Right lobe of liver (tissue), 6 donors: Measurements from ENCODE around the gene OR52N2. TPM values are rescaled to one million over a fixed set of nuclear protein-coding genes. Genes with fewer than 3 reads are reported as not detected.

Experiments used
- ATAC-seq, 4 donors: fragments of 200-7000 bp; cut with Tn5 transposase; one replicate each; pipeline ENCODE4 v1.9.1; 2020; ENCODE audit warnings: mild to moderate bottlenecking in 4 of 4, moderate library complexity in 4 of 4
- DNase-seq, 3 donors: peaks; one replicate each; pipeline ENCODE4 v3.0.0-alpha.2; 2020
- H3K27ac ChIP-seq, 3 donors: fragments of 200-600 bp; one replicate each; pipeline ENCODE4 v1.8.0; 2022
- H3K27me3 ChIP-seq, 2 donors: fragments of 200-600 bp; one replicate each; pipeline ENCODE4 v1.8.0; 2022
- H3K36me3 ChIP-seq, 4 donors: fragments of 200-600 bp; sonication (generic) in 1 of 4; one replicate each; pipeline versions ENCODE4 v1.5.1 to v1.8.0; 2017 to 2022; ENCODE audit warnings: control low read depth in 1 of 4
- H3K4me1 ChIP-seq, 4 donors: fragments of 200-600 bp; sonication (generic) in 1 of 4; one replicate each; pipeline versions ENCODE4 v1.5.1 to v1.8.0; 2017 to 2022; ENCODE audit warnings: control low read depth in 1 of 4
- H3K4me3 ChIP-seq, 3 donors: fragments of 200-600 bp; one replicate each; pipeline ENCODE4 v1.8.0; 2022
- H3K9me3 ChIP-seq, 4 donors: fragments of 200-600 bp; sonication (generic) in 1 of 4; one replicate each; pipeline versions ENCODE4 v1.5.1 to v1.8.0; 2017 to 2022; ENCODE audit warnings: control low read depth in 1 of 4
- POLR2A ChIP-seq: fragments of 450-650 bp; IDR thresholded peaks from one replicate; pipeline ENCODE4 v1.6.1; 2017; ENCODE audit warnings: antibody characterized with exemption, mild to moderate bottlenecking
- WGBS: methylation state at CpG from one replicate; pipeline ENCODE4 v1.1.6; 2018; ENCODE audit warnings: low coverage, low lambda C conversion rate; ENCODE audit not compliant: insufficient coverage; ENCODE audit errors: missing lambda C conversion rate; 5-methylcytosine and 5-hydroxymethylcytosine counted together
- intact Hi-C, 2 donors: fragments of 100-400 bp; cut with DNase I; formaldehyde crosslinking; loops; one replicate each; pipeline versions ENCODE4 v1.11.2 to v1.14.1; 2022
- total RNA-seq, 6 experiments: library from RNA; depleted of rRNA in 2 of 6; stranded (reverse); fragments of >200 nt in 2 of 6; fragmentation: NEBNext Ultra II Directional in 3 of 6; extraction: Animal tissue kit (Norgen Biotek cat#: 25700) in 3 of 6; gene quantifications; one replicate each; pipeline versions ENCODE4 v1.1.0 to v1.2.4, GENCODE V29; 2016 to 2023
- TF ChIP-seq, protein P1 (sequence below), 4 donors: fragments of 200-600 bp in 3 of 4; fragments of 450-650 bp in 1 of 4; IDR thresholded peaks; one replicate each; pipeline versions ENCODE4 v1.5.1 to v1.8.0; 2016 to 2022; ENCODE audit warnings: antibody characterized with exemption in 4 of 4, mild to moderate bottlenecking in 2 of 4
- donor health status: DM: no; HTN: yes; CAD: no.
- donor health status: DM: no; HTN: no; CAD: no.
- donor health status: DM: no; HTN: no; CAD: no.
- donor health status: DM: no; HTN: yes; CAD: no.
- donor health status: DM: no; HTN: yes; CAD: no.

Gene OR52N2
- total RNA-seq, 6 experiments from 2014 or later = not detected

DNA sequence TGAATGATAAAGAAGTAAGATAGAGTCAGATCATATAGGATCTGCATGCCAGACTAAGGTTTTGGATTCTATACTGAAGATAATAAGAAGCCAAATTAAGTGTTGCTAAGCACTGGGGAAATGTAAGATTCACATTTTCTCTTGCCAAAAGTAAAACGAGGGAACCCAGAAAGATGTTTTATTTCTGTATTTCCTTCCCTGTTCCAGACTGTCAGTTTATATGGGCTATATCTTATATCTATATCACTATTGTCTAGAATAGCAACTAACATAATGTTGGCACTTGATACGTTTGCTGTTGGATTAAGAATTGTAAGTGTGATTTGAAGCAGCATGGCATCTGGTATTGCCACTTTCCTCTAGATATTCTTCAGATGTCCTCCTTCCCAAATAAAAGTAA is 24.7 kb downstream of the OR52N2 start:
- WGBS = 25% methylated on average over 2 of the region's 2 CpGs
- no peak for TF ChIP-seq POLR2A
- TF ChIP-seq, protein P1, sequence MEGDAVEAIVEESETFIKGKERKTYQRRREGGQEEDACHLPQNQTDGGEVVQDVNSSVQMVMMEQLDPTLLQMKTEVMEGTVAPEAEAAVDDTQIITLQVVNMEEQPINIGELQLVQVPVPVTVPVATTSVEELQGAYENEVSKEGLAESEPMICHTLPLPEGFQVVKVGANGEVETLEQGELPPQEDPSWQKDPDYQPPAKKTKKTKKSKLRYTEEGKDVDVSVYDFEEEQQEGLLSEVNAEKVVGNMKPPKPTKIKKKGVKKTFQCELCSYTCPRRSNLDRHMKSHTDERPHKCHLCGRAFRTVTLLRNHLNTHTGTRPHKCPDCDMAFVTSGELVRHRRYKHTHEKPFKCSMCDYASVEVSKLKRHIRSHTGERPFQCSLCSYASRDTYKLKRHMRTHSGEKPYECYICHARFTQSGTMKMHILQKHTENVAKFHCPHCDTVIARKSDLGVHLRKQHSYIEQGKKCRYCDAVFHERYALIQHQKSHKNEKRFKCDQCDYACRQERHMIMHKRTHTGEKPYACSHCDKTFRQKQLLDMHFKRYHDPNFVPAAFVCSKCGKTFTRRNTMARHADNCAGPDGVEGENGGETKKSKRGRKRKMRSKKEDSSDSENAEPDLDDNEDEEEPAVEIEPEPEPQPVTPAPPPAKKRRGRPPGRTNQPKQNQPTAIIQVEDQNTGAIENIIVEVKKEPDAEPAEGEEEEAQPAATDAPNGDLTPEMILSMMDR (IDR thresholded peaks at IDR 0.05) = no peak
- ATAC-seq = no peak

GRCh38 chr11:5837695-5838094 is 29.0 kb downstream of the OR52N2 start:
- no peak overlapping the region for H3K27ac ChIP-seq
- 92% methylated on average over 2 of the region's 2 CpGs for WGBS
- H3K27me3 ChIP-seq = no peaks in the 10 kb centered on the region
- TF ChIP-seq, protein P1 (IDR thresholded peaks at IDR 0.05) = no peak
- no peak for TF ChIP-seq POLR2A
- no peak overlapping the region for H3K4me3 ChIP-seq
- no peaks in the 10 kb centered on the region for H3K9me3 ChIP-seq
- ATAC-seq (no peak), DNase-seq (no peak)
- H3K36me3 ChIP-seq = no peaks in the 10 kb centered on the region
- H3K4me1 ChIP-seq = no peaks in the 10 kb centered on the region
- intact Hi-C loops = no loop called here

More for the DNA sequence above, 24.7 kb downstream of the OR52N2 start:
- no peak overlapping the region for H3K27ac ChIP-seq
- no peaks in the 10 kb centered on the region for H3K27me3 ChIP-seq
- H3K9me3 ChIP-seq = no peaks in the 10 kb centered on the region
- intact Hi-C loops = no loop called here
- H3K4me3 ChIP-seq = no peak overlapping the region
- DNase-seq = no peak
- H3K4me1 ChIP-seq = no peaks in the 10 kb centered on the region
- no peaks in the 10 kb centered on the region for H3K36me3 ChIP-seq

DNA sequence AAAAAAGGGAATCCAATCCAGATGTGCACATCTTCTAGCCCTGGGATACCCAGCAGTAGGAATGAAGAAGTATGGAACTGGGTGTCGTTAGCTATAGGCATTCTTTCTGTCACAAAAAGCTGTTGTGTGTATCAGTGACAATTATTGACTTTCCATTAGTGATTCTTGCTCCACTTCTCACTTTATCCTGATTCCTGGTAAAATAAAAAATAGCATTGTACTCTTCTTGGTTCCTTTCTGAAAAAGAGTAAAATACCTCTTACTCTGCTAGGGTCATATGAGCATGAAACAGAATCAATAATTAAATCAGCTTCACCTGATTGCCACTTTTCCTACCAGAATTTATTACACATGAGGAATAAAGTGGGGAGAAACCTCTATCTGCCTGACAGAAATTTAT is 33.1 kb downstream of the OR52N2 start, which contains the start of gene OR52E6:
Gene OR52E6 (minus strand): TSS at position 101 of the 400 bp plus-strand sequence. CDS start 0 bp downstream, at position 101.
- no peak for DNase-seq
- H3K9me3 ChIP-seq = no peaks in the 10 kb centered on the region
- no peaks in the 10 kb centered on the region for H3K4me1 ChIP-seq
- no peak for ATAC-seq
- H3K4me3 ChIP-seq = no peak within 1 kb of the TSS
- no peak for TF ChIP-seq POLR2A
- TF ChIP-seq, protein P1 (IDR thresholded peaks at IDR 0.05) = no peak
- 20% methylated on average over 1 of the region's 1 CpG for WGBS
- no peaks in the 10 kb centered on the region for H3K27me3 ChIP-seq
- no peak within 1 kb of the TSS for H3K27ac ChIP-seq
- intact Hi-C loops = no loop called here
- H3K36me3 ChIP-seq = no peaks in the 10 kb centered on the region

DNA sequence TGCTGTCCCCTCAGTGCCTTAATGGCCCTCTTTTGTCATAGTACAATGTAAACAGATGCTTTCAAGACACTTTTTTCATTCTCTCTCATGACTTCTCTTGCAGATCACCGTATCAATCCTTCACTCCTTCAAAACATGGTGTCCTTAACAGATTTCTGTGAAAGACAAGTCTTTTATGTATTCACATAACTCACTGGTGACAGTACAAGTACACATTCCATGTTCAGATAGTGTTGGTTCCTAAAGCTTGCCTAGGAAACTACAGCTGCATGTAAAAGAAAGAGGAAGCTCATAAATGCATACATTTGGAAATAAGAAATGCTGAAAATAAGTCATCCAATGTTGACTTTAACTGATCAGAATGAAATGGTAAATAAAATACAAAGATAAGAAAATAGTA is 38.0 kb downstream of the OR52N2 start:
- WGBS = 5% methylated on average over 1 of the region's 1 CpG

More for the DNA sequence above, 38.0 kb downstream of the OR52N2 start:
- H3K27ac ChIP-seq = no peak overlapping the region
- TF ChIP-seq, protein P1 (IDR thresholded peaks at IDR 0.05) = no peak
- no peak for TF ChIP-seq POLR2A
- no peaks in the 10 kb centered on the region for H3K36me3 ChIP-seq
- no peaks in the 10 kb centered on the region for H3K9me3 ChIP-seq
- intact Hi-C loops = no loop called here
- DNase-seq (no peak), ATAC-seq (no peak)
- H3K27me3 ChIP-seq = no peaks in the 10 kb centered on the region
- H3K4me3 ChIP-seq = no peak overlapping the region
- no peaks in the 10 kb centered on the region for H3K4me1 ChIP-seq
